GM06990 (cell line): ENCODE results near the gene GPHA2.

Experiments used
- DNase-seq: peaks from one replicate; pipeline ENCODE4 v3.0.0-alpha.2; 2011; ENCODE audit not compliant: insufficient read length; ENCODE audit errors: extremely low read depth
- H3K27me3 ChIP-seq: replicated peaks from 2 replicates; pipeline ENCODE4 v1.6.0; 2011; ENCODE audit warnings: low read length; ENCODE audit not compliant: control insufficient read depth, insufficient read depth
- H3K36me3 ChIP-seq: 2 replicates; pipeline ENCODE4 v1.5.1; 2011; ENCODE audit warnings: low read length; ENCODE audit not compliant: control insufficient read depth, insufficient read depth
- H3K4me3 ChIP-seq: replicated peaks from 2 replicates; pipeline ENCODE4 v1.5.1; 2011; ENCODE audit warnings: low read depth, mild to moderate bottlenecking, control low read depth, low read length
- TF ChIP-seq, protein P1 (sequence below): IDR thresholded peaks from 2 replicates; pipeline ENCODE4 v1.5.1; 2011; ENCODE audit warnings: low read length, control low read depth, mild to moderate bottlenecking, inconsistent platforms; ENCODE audit not compliant: insufficient read depth, poor library complexity, severe bottlenecking

GPHA2 gene

GRCh38 chr11:64933935-64934681 is 1.6 kb downstream of the GPHA2 start:
- no peak for DNase-seq
- no peak overlapping the region for H3K4me3 ChIP-seq

GRCh38 chr11:64933213-64933934 is 2.3 kb downstream of the GPHA2 start:
- Histone ChIP-seq H3K27me3 (no peaks in the 10 kb centered on the region), H3K4me3 (no peak overlapping the region), H3K36me3 (peaks cover 20% of the 10 kb centered on the region)
- DNase-seq = no peak
- TF ChIP-seq, protein P1, sequence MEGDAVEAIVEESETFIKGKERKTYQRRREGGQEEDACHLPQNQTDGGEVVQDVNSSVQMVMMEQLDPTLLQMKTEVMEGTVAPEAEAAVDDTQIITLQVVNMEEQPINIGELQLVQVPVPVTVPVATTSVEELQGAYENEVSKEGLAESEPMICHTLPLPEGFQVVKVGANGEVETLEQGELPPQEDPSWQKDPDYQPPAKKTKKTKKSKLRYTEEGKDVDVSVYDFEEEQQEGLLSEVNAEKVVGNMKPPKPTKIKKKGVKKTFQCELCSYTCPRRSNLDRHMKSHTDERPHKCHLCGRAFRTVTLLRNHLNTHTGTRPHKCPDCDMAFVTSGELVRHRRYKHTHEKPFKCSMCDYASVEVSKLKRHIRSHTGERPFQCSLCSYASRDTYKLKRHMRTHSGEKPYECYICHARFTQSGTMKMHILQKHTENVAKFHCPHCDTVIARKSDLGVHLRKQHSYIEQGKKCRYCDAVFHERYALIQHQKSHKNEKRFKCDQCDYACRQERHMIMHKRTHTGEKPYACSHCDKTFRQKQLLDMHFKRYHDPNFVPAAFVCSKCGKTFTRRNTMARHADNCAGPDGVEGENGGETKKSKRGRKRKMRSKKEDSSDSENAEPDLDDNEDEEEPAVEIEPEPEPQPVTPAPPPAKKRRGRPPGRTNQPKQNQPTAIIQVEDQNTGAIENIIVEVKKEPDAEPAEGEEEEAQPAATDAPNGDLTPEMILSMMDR = no peak

More at GRCh38 chr11:64933935-64934681, 1.6 kb downstream of the GPHA2 start:
- Histone ChIP-seq H3K27me3 (no peaks in the 10 kb centered on the region), H3K36me3 (peaks cover 20% of the 10 kb centered on the region)
- TF ChIP-seq, protein P1 = no peak

DNA sequence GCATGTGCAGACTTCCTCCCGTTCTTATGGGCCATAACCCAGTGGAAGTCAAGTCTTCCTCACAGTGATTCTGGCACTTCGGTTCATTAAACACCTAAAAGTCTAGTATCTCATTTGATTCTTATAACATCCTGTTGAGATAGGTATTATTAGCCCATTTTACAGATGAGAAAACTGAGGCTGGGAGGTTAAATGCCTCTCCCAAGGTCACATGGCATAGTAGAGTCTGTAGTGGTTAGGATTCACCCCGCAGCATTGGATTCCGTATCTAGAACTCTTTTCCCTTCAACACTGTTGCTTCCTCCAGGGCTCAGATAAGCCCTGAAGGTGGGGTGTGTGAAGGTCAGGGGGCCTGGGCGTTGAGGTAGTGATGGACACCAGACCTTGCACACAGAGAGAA is 3.4 kb downstream of the GPHA2 start:
- DNase-seq = no peak
- Histone ChIP-seq H3K4me3 (no peak overlapping the region), H3K27me3 (no peaks in the 10 kb centered on the region), H3K36me3 (peaks cover 24% of the 10 kb centered on the region)
- TF ChIP-seq, protein P1 = no peak

GRCh38 chr11:64931290-64931689 is 4.4 kb downstream of the GPHA2 start:
- peaks cover 24% of the 10 kb centered on the region for H3K36me3 ChIP-seq
- no peaks in the 10 kb centered on the region for H3K27me3 ChIP-seq
- H3K4me3 ChIP-seq = no peak overlapping the region
- TF ChIP-seq, protein P1 = no peak
- DNase-seq = no peak

DNA sequence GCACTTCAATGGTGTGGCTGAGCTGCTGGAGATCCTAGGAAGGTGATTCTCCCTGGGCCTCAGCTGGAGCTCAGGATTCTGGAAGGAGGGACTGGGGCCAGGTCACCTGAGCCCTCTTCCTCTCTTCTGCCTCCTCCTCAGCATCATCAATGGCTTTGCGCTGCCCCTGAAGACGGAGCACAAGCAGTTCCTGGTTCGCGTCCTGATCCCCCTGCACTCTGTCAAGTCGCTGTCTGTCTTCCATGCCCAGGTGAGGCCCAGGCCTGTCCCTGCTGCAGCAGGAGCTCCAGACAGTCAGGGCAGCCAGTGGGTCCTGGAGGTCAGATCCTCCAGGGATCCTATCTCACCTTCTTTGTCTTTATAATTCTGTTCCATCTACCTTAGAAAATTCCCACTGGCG is 5.4 kb downstream of the GPHA2 start:
- TF ChIP-seq, protein P1 = no peak
- Histone ChIP-seq H3K27me3 (no peaks in the 10 kb centered on the region), H3K36me3 (peaks cover 24% of the 10 kb centered on the region), H3K4me3 (no peak overlapping the region)
- no peak for DNase-seq
